ENCODE results near the gene ADISSP. TPM values are rescaled to one million over a fixed set of nuclear protein-coding genes. Genes with fewer than 3 reads are reported as not detected.
A peak's percentile ranks its signal among the peaks of the same experiment; 100 is the strongest.

Gene ADISSP
- total and polyA plus RNA-seq, 2 donors (not counting 3 experiments of a cell fraction or from before 2014, with no cell fraction given) = 55.0 to 67.5 TPM

GRCh38 chr20:3786126-3786484, 18.6 kb upstream of the ADISSP start:
- ChIA-PET POLR2A (interaction anchor here (1.0 kb wide), 1 partner anchor 18 kb away, joined by 4 read pairs; the partner anchor contains the start of gene ADISSP), CTCF (interaction anchor here (0.7 to 7.6 kb wide), 29 partner anchors 8 to 299 kb away, joined by 3 to 214 read pairs (median 4); partner anchors contain the start of genes ADISSP, AP5S1 and CDC25B)
- dilution Hi-C loops (cut with MboI; ENCODE audit: extremely low pct_ligation_motif_present, low sequenced_read_pairs) = no loop called here
- Histone ChIP-seq H3K79me2 (ENCODE audit: control insufficient read depth, insufficient read depth, low read length) (peaks cover 31% of the 10 kb centered on the region), H2AFZ (ENCODE audit: low read depth, low read length) (no peak overlapping the region), H3K27ac (ENCODE audit: insufficient read depth, low read depth, low read length) (peak overlapping the region; percentile 0), H3K36me3 (ENCODE audit: control insufficient read depth in 2 of 2, extremely low read depth in 1 of 2, insufficient read depth in 2 of 2, low read length in 2 of 2) (peaks cover 0 to 5% of the 10 kb centered on the region in 2 experiments), H3K9me3 (replicated peaks; ENCODE audit: control insufficient read depth, insufficient read depth, low read length) (no peaks in the 10 kb centered on the region), H4K20me1 (replicated peaks; ENCODE audit: control insufficient read depth, extremely low read depth, insufficient read depth, low read length) (no peaks in the 10 kb centered on the region), H3K4me2 (ENCODE audit: insufficient read depth, low read length) (peak overlapping the region; percentile 66), H3K9me1 (replicated peaks; ENCODE audit: control insufficient read depth, extremely low read depth, insufficient read depth, low read length) (no peaks in the 10 kb centered on the region), H3K4me3 (replicated peaks in 1 of 3; ENCODE audit: insufficient read depth in 1 of 3, low read depth in 1 of 3, low read length in 3 of 3) (peak overlapping the region in 2 of 3 experiments; percentile 1 to 62), H3K27me3 (ENCODE audit: control insufficient read depth in 2 of 2, insufficient read depth in 2 of 2, low read length in 2 of 2) (no peaks in the 10 kb centered on the region), H3K9ac (replicated peaks; ENCODE audit: extremely low read depth, insufficient read depth, low read length) (peak overlapping the region; percentile 44), H3K4me1 (ENCODE audit: control insufficient read depth, extremely low read depth, insufficient read depth, low read length) (peaks cover 18% of the 10 kb centered on the region)
- TF ChIP-seq CTCF (IDR thresholded peaks at IDR 0.05; ENCODE audit: extremely low read depth in 1 of 2, insufficient read depth in 1 of 2, low read depth in 1 of 2, low read length in 2 of 2) = no peak
- TF ChIP-seq EZH2 (IDR thresholded peaks at IDR 0.05; ENCODE audit: borderline replicate concordance, low read depth, low read length, severe bottlenecking) = no peak
- TF ChIP-seq POLR2AphosphoS5 (IDR thresholded peaks at IDR 0.05; ENCODE audit: insufficient read depth, low read depth, low read length) = no peak
- peak; percentile 48 for TF ChIP-seq MAX (IDR thresholded peaks at IDR 0.05; ENCODE audit: insufficient read depth, insufficient read length)
- no peak for TF ChIP-seq POLR2A (IDR thresholded peaks at IDR 0.05; ENCODE audit: low read depth, low read length)
- no peak for TF ChIP-seq GATA2 (IDR thresholded peaks at IDR 0.05; ENCODE audit: insufficient read depth, insufficient read length, low read depth, low read length)
- DNase-seq (ENCODE audit: low read depth, low spot score) (peak; percentile 67), FAIRE-seq (peak; percentile 61)
- TSS peak; percentile 50 for BruUV-seq (replicated peaks)
- intact Hi-C loops (cut with micrococcal nuclease) = loop anchor here (1.0 kb wide), 2 partner anchors 34 to 69 kb away; partner anchors contain the start of gene AP5S1

All from endothelial cell of umbilical vein (primary cell).